Measurements from ENCODE around the gene SLC39A11.

- no peak for TF ChIP-seq CTCF (IDR thresholded peaks at IDR 0.05)
- TF ChIP-seq SIN3A (IDR thresholded peaks at IDR 0.05; ENCODE audit: borderline replicate concordance, insufficient read depth, low read depth, low read length): no peak
These were observed 170.3 kb downstream of the SLC39A11 start for GRCh38 chr17:72922219-72922618.

All from Panc1 (cell line).